Cardiac muscle cell (in vitro differentiated cells and primary cell): ENCODE data around the gene MACO1. TPM values are rescaled to one million over a fixed set of nuclear protein-coding genes. Genes with fewer than 3 reads are reported as not detected.

Source experiments
- DNase-seq, 2 donors: peaks; one replicate each; pipeline versions ENCODE4 v3.0.0 to v3.0.0-alpha.2; 2010 to 2017; ENCODE audit warnings: low read depth in 1 of 2, low spot score in 1 of 2
- H3K27ac ChIP-seq: fragments of 200-600 bp; sonication (generic); 2 replicates; pipeline ENCODE4 v1.5.1; 2016
- H3K27me3 ChIP-seq: fragments of 200-600 bp; sonication (generic); 2 replicates; pipeline ENCODE4 v1.6.0; 2016; ENCODE audit warnings: control low read depth
- H3K36me3 ChIP-seq: fragments of 200-600 bp; sonication (generic); 2 replicates; pipeline ENCODE4 v1.5.1; 2016; ENCODE audit warnings: control low read depth
- H3K4me1 ChIP-seq: fragments of 200-600 bp; sonication (generic); 2 replicates; pipeline ENCODE4 v1.8.1; 2017; ENCODE audit warnings: low read depth, mild to moderate bottlenecking, mixed run types
- H3K4me3 ChIP-seq: fragments of 200-600 bp; sonication (generic); 2 replicates; pipeline ENCODE4 v1.5.1; 2016; ENCODE audit warnings: mild to moderate bottlenecking
- H3K9me3 ChIP-seq: fragments of 200-600 bp; sonication (generic); 2 replicates; pipeline ENCODE4 v1.5.1; 2017; ENCODE audit warnings: low read depth, mild to moderate bottlenecking, control low read depth
- polyA plus RNA-seq: library from polyadenylated mRNA; unstranded; fragments of >200 nt; fragmentation: Nextera tagmentation; extraction: Ambion mirVana; gene quantifications from 2 replicates; pipeline ENCODE4 v1.2.1, GENCODE V29; 2016
- total RNA-seq: library from RNA; depleted of rRNA; stranded (reverse); fragments of >200 nt; gene quantifications from 2 replicates; pipeline ENCODE4 v1.2.3, GENCODE V29; 2016
- TF ChIP-seq, protein P1 (sequence below): IDR thresholded peaks from 2 replicates; pipeline ENCODE4 v1.5.1; 2012; ENCODE audit warnings: low read depth, mild to moderate bottlenecking, low read length

Gene MACO1
- total and polyA plus RNA-seq, 2 experiments from 2014 or later, result 10.6 to 13.8 TPM

DNA sequence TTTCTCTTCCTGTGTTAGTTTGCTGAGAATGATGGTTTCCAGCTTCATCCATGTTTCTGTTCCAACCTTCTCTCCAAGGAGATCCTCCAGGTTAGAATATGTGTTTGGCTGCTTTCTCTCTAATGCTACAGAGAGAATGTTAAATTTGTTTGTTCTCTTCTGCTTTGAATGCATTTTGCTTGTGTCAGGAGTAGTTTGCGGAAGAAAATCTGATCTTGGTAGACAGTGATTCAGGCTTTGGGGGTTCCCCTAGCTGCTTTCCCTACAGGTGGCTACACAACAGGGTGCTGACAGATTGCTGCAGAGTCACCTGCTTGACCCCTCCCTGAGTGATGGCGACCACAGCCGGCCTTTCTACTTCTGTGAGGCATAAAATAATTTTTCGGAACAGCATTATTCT lies 41.8 kb downstream of the MACO1 start:
- H3K27ac ChIP-seq, result no peak overlapping the region
- peaks cover 66% of the 10 kb centered on the region for H3K4me1 ChIP-seq
- TF ChIP-seq, protein P1, sequence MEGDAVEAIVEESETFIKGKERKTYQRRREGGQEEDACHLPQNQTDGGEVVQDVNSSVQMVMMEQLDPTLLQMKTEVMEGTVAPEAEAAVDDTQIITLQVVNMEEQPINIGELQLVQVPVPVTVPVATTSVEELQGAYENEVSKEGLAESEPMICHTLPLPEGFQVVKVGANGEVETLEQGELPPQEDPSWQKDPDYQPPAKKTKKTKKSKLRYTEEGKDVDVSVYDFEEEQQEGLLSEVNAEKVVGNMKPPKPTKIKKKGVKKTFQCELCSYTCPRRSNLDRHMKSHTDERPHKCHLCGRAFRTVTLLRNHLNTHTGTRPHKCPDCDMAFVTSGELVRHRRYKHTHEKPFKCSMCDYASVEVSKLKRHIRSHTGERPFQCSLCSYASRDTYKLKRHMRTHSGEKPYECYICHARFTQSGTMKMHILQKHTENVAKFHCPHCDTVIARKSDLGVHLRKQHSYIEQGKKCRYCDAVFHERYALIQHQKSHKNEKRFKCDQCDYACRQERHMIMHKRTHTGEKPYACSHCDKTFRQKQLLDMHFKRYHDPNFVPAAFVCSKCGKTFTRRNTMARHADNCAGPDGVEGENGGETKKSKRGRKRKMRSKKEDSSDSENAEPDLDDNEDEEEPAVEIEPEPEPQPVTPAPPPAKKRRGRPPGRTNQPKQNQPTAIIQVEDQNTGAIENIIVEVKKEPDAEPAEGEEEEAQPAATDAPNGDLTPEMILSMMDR, result no peak
- H3K27me3 ChIP-seq, result no peaks in the 10 kb centered on the region
- no peaks in the 10 kb centered on the region for H3K36me3 ChIP-seq
- H3K4me3 ChIP-seq, result no peak overlapping the region
- DNase-seq, result no peak
- H3K9me3 ChIP-seq, result no peaks in the 10 kb centered on the region

DNA sequence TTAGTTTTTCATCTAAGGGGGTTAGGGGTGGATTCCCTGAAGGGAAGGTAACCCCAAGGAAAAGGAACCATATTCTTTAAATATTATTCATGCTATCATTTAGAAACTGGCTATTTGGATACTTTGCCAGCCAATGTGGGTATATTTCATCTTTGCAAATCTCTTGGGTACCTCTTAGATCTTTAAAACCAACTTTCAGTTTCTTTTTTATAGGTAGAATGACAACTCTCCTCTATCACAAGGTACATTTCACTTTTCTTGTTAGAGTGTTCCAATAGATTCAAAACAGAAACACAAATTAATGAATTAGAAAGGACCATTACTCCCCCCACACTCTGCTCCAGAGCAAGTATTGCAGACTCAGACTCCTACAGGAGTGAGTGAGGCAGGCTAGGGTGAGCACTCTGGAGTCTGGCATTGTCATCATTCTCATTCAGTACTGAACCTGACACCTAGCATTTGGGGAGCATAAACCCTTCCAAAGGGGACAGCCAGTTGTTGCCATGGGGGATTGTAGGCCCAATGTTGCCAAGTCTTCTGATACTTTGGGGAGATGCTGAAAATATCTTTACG lies 43.0 kb downstream of the MACO1 start:
- Histone ChIP-seq H3K27ac (peak overlapping the region; percentile 81), H3K9me3 (no peaks in the 10 kb centered on the region), H3K36me3 (no peaks in the 10 kb centered on the region), H3K4me1 (peaks cover 64% of the 10 kb centered on the region), H3K27me3 (no peaks in the 10 kb centered on the region), H3K4me3 (no peak overlapping the region)
- DNase-seq, result no peak
- TF ChIP-seq, protein P1, result no peak

DNA sequence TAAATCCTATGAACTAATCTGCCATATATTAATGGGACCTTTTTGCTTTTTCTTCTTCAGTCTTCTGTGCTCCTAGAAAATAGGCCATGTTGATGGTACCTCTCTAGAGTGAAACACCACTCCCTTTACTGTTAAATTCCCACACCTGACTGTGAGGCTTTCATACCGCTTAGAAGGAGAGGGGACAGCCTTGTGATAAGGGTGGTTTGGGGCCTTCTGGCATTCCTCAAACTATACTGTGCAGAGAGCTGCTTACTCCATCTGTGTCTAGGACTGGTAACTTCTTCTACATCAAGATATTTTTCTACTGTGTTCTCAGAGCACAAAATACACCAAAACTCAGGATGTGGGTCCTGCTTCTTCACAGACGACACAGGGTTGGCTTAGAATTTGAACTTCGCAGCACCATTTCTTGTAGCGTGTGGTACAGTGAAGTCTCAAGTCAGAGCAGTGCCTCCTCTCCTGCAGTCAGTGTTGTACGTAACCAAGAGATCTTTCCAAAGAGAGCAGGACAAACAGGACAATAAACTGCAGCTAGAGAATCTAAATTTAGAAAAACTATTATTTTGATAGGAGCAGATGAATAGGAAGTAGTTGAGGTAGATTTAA lies 43.8 kb downstream of the MACO1 start:
- Histone ChIP-seq H3K4me3 (no peak overlapping the region), H3K9me3 (no peaks in the 10 kb centered on the region), H3K27me3 (no peaks in the 10 kb centered on the region), H3K27ac (peak overlapping the region; percentile 81), H3K4me1 (peaks cover 69% of the 10 kb centered on the region), H3K36me3 (no peaks in the 10 kb centered on the region)
- peak in 1 of 2 donors; percentile 63 for DNase-seq
- TF ChIP-seq, protein P1, result no peak

DNA sequence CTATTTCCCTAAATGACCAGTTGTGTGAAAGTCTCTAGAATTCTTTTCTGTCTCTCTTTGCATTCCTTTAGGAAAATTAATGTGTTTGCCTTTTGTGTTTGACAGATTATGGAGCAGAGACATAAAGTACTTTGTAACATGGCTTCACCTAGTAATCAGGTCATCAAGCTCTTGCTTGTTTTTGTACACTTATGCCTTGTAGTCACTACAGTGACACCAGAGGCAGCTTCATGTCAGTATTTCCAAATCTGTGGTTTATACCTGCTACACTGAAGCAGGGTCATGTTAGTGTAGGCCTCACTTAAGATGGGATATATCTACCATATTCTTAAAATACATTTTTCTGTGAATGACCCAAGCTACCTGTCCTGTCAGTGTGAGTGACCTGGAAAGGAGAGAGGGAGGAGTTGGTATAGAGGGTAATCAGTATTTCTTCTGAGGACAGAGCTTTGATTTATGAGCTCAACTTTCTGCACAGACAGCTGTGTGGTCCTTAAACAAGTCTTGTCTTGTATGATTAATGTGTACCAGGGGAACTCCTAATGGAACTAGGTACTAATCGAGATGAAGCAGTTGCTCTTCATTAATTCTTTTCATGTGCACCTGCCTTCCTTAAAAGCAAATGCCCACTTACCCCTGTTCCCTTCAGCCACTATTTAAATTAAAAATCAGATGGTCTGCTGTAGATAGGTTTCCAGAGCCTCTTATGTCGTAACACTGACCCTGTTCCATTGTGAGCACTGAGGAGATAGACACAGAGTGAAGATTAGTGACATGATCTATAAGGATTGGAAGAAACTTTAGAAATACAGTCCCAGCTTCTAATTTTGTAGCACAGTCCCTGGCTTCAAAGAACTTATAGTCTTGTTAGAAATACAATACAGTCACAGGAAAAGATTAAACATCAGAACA lies 45.7 kb downstream of the MACO1 start:
- no peaks in the 10 kb centered on the region for H3K9me3 ChIP-seq
- H3K27me3 ChIP-seq, result no peaks in the 10 kb centered on the region
- no peaks in the 10 kb centered on the region for H3K36me3 ChIP-seq
- TF ChIP-seq, protein P1, result no peak
- DNase-seq, result no peak
- peaks cover 71% of the 10 kb centered on the region for H3K4me1 ChIP-seq
- H3K4me3 ChIP-seq, result no peak overlapping the region
- peak overlapping the region; percentile 58 for H3K27ac ChIP-seq

DNA sequence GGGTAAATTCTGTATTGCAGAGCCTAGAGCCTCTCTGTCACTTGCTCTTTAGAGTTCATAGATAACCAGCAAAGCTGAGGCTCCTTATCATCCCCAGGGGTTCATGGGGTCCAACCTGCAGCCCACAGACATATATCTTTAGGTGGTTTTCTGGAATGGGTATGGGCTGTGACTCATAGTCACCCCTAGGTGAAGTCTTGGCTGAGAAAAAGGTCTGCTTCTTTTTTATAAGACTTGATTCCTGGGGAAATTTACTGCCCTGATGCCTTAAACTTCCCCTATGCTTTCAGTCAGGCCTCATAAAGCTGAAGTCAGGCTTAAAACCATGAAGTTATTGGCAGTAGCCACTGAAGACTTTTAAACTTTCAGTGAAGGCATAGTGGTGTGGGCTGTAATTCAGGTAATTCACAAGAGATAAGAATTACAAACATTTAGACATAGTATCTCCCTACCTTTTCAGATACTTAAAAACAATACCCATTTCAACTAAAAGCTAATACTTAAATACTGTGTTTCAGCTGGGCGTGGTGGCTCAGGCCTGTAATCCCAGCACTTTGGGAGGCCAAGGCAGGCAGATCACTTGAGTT lies 46.8 kb downstream of the MACO1 start:
- peak overlapping the region; percentile 55 for H3K27ac ChIP-seq
- no peak overlapping the region for H3K4me3 ChIP-seq
- H3K9me3 ChIP-seq, result no peaks in the 10 kb centered on the region
- H3K4me1 ChIP-seq, result peaks cover 72% of the 10 kb centered on the region
- TF ChIP-seq, protein P1, result no peak
- no peak for DNase-seq
- H3K27me3 ChIP-seq, result no peaks in the 10 kb centered on the region
- no peaks in the 10 kb centered on the region for H3K36me3 ChIP-seq
